SHP77 (cell line): ENCODE data around the gene AASS.

Source experiments
- DNase-seq, 2 experiments: peaks; one replicate each; lab custom pipeline; 2025; lab: John Stamatoyannopoulos, UW

AASS gene

DNA sequence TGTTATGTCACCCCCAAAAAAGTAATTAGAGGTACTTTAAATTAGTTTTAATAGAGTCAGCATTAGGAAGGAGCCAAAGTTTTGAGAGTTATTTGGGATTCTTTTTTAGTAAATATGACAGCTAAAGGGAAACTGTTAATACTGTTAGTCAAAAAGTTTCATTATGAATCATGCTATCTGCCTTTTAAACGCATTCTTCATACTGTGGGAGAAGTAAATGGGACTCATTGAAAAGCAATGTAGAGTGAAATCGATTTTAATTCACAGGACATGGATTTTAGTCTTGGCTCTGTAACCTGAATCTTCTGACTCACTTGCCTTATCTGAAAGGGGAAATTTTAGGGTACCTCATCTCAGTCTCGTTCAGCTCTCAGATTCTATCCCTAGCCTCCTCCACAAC is 105.1 kb downstream of the AASS start:
- DNase-seq = no peak

DNA sequence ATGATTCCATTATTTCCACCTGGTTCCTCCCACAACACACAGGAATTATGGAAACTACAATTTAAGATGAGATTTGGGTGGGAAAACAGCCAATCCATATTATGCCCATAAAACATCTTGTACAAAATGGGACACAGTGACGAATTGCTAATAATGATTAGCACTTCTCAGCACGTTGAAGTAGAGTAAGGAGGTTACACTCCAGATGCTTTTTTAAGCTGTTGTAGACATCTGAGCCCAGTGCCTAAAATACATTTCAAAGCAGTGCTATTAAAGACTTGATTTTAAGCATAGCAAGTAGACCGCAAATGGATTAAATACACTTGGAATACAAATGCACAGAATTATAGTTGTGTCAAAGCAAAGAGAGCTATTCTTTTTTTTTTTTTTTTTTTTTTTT is 105.9 kb downstream of the AASS start:
- no peak for DNase-seq

DNA sequence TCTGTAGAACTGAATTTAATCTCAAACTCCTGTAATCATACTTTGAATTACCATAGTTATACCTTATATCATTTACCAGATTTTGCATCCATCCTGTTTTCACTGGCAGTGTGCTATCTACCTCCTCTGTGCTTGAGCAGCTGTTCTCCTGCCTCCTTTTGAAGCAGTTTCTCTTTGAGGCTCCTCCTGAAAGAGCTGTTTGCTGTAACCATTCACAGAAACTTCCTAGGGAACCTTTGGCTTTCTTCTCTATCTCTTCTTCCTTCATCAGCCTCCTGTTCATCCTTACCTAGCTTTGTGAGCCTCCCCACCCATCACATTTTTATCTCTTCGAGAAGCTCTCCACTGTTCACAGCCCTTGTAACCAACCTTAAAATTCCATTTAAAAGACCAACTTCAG is 108.2 kb downstream of the AASS start:
- DNase-seq = no peak

DNA sequence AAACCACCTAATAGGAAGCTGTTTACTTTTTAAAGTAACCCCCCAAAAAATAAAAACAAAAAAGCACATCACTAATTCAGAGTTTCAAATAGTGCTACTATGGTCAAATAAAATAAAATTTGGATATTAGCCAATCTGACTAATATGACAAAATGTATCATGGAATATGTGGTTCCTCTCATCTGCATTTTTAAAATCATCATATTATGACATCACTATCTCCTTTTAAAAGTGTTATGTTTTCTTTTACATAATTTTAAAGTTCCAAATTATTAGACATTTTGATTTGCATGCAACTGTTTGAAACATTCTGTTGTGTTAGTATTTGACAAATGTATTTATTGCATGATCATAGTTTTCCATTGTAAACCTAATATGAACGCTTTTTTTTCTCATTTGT is 110.4 kb downstream of the AASS start:
- no peak for DNase-seq

GRCh38 chr7:122027058-122027457 is 117.0 kb downstream of the AASS start:
- no peak for DNase-seq
